Ectodermal cell (in vitro differentiated cells): ENCODE data around the gene SRRM1.
A peak's percentile ranks its signal among the peaks of the same experiment; 100 is the strongest.
"Not testable (repeated sequence)": the region's sequence is repeated elsewhere in the genome, so short reads cannot be mapped to it uniquely, and the experiment has no call there.

Experiments
- H3K27ac ChIP-seq: 2 replicates; pipeline ENCODE4 v1.7.0; 2013; ENCODE audit warnings: mild to moderate bottlenecking, low read depth, low read length; ENCODE audit not compliant: insufficient read depth, poor library complexity, severe bottlenecking
- H3K27me3 ChIP-seq: 2 replicates; pipeline ENCODE4 v1.7.0; 2013; ENCODE audit warnings: mild to moderate bottlenecking, low read length; ENCODE audit not compliant: insufficient read depth, control insufficient read depth, poor library complexity, severe bottlenecking
- H3K36me3 ChIP-seq: one replicate; pipeline ENCODE4 v1.7.0; 2013; ENCODE audit warnings: low read length; ENCODE audit not compliant: control insufficient read depth, insufficient read depth
- H3K4me1 ChIP-seq: one replicate; pipeline ENCODE4 v1.7.0; 2013; ENCODE audit warnings: low read length; ENCODE audit not compliant: control insufficient read depth, insufficient read depth
- H3K4me3 ChIP-seq: 2 replicates; pipeline ENCODE4 v1.7.0; 2013; ENCODE audit warnings: low read depth, low read length, control low read depth; ENCODE audit not compliant: insufficient read depth
- H3K9me3 ChIP-seq: 2 replicates; pipeline ENCODE4 v1.7.0; 2013; ENCODE audit warnings: mild to moderate bottlenecking, low read length, moderate library complexity; ENCODE audit not compliant: control insufficient read depth
- WGBS, 2 experiments: methylation state at CpG; one replicate each; pipeline ENCODE4 v1.1.7; 2013; ENCODE audit warnings: missing lambda C conversion rate in 2 of 2; 5-methylcytosine and 5-hydroxymethylcytosine counted together

SRRM1 gene

DNA sequence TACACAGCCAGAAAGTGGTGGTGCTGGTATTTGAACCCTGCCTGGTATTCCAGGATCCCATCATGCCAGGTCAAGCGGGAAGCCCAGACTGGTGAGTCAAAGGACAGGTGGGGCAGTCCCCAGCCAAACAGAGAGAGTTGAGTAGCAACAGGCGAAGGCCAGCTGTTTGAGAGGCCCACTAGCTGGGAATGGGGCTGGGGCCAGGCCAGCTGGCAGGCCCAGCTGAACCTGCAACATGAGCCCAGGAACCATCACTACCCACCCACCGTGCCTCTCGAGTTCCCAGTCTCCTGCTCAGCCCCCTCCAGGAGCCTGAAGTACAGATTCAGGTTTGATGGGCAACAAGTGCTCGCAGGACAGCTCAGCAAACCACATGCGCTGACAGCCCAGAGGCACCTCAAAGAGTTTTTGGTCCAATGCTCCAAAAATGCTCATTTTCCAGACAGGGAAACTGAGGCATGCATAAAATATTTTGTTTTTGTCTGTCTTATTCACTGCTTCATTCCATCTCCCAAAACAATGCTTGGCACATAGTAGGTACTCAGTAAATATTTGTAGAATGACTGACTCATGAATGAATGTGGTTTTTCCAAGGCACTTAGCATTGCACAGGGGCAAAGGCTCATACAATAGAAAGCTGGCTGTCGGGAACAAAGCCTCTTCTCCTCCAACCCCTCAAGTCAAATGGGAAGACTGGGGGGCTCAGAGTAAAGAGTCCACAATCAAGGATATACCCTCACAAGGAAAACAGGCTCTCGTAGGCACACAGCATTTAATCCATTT is 59.6 kb downstream of the SRRM1 start:
- peaks cover 7% of the 10 kb centered on the region for H3K4me1 ChIP-seq
- H3K36me3 ChIP-seq: no peaks in the 10 kb centered on the region
- H3K27me3 ChIP-seq: no peaks in the 10 kb centered on the region
- H3K9me3 ChIP-seq: no peaks in the 10 kb centered on the region
- whole genome bisulfite sequencing, 2 experiments: 82 to 86% methylated on average over 8 of the region's 8 CpGs
- H3K4me3 ChIP-seq: no peak overlapping the region
- H3K27ac ChIP-seq: no peak overlapping the region

DNA sequence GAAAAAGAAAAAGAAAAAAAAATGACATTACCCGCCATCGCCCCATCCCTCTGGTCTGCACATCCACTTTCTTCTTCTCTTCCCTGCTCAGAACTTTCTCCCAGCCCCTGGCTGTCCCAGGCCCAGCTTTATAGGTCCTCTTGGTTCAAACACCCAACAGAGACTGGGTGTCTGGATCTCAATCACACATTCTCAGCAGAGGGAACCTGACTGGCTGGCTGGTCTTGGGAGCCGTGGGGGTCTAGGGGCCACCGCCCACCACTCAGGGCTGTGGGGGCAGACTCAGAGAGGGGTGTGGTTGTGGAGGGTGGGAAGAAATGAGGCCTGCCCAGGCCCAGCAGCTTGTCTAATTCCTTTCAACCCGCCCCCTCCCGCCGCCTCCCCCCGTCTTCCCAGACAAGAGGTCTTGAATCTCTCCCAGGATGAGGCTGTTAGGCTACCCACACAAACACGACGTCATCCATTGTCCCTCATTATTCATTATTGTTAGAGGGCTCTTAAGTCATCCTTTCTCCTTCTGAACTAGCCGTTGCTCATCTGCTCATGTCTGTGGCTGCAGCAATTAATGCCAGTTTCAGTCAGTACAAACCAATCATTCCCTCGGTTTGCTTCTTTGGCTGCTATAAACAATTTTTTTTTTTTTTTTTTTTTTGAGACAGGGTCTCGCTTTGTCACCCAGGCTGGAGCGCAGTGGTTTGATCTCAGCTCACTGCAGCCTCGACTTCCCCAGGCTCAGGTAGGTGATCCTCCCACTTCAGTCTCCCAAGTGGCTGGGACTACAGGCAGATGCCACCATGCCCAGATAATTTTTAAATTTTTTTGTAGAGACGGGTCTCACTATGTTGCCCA is 61.5 kb downstream of the SRRM1 start:
- peaks cover 7% of the 10 kb centered on the region for H3K4me1 ChIP-seq
- H3K27ac ChIP-seq: peak overlapping the region; percentile 73
- no peaks in the 10 kb centered on the region for H3K9me3 ChIP-seq
- H3K4me3 ChIP-seq: no peak overlapping the region
- 54 to 61% methylated on average over 13 to 16 of the region's 16 CpGs for WGBS, 2 experiments
- H3K27me3 ChIP-seq: no peaks in the 10 kb centered on the region
- no peaks in the 10 kb centered on the region for H3K36me3 ChIP-seq

DNA sequence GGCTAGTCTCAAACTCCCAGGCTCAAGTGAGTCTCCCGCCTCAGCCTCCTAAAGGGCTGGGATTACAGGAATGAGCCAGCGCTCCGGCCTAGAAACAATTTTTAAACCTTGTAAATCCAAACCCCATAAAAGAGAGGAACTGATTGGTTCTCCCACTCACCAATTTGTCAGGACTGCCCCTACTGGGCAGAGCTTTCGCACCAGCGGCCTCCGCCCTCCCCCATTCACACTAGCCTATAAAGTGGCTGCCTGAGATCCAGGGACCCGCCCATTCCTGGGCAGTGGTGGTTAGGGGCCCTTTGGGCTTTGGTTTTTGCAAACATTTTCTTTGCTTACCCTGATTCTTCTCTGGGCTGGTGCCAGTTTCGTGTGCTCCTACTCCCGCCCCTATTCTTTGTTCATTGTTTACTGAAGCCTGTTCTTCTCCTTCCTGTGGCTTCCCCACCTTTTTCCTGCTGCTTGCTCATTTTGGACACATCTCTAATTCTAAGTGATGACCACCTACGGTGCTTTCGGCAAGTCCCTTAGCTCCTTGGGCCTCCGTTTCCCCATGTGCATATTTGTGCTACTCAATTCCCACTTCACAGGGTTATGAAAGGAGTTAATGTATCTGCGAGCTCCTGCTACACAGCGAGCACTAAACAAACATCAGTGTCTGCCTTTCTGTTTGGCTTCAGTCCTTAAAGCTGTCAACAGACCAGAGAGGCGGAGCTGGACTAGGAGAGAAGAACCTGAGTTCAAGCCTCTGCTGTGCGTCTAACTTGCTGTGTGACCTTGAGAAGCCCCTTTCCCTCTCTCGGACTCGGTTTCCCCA is 62.4 kb downstream of the SRRM1 start:
- 43 to 48% methylated on average over 18 of the region's 18 CpGs for WGBS, 2 experiments
- no peak overlapping the region for H3K4me3 ChIP-seq
- H3K36me3 ChIP-seq: no peaks in the 10 kb centered on the region
- no peaks in the 10 kb centered on the region for H3K9me3 ChIP-seq
- peaks cover 7% of the 10 kb centered on the region for H3K4me1 ChIP-seq
- peak overlapping the region; percentile 73 for H3K27ac ChIP-seq
- H3K27me3 ChIP-seq: no peaks in the 10 kb centered on the region

DNA sequence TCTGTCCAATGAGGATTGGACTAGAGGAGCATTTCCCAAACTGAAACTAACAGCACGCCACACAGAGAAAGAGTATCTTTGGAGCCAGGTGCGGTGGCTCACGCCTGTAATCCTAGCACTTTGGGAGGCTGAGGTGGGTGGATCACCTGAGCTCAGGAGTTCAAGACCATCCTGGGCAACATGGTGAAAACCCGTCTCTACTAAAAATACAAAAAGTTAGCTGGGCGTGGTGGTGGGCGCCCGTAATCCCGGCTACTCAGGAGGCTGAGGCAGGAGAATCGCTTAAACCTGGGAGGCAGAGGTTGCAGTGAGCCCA is 62.9 kb downstream of the SRRM1 start:
- H3K27me3 ChIP-seq, H3K9me3 ChIP-seq, H3K4me3 ChIP-seq, H3K27ac ChIP-seq, H3K36me3 ChIP-seq, H3K4me1 ChIP-seq: not testable (repeated sequence)
- 95% methylated on average over 9 of the region's 9 CpGs for WGBS, 2 experiments

DNA sequence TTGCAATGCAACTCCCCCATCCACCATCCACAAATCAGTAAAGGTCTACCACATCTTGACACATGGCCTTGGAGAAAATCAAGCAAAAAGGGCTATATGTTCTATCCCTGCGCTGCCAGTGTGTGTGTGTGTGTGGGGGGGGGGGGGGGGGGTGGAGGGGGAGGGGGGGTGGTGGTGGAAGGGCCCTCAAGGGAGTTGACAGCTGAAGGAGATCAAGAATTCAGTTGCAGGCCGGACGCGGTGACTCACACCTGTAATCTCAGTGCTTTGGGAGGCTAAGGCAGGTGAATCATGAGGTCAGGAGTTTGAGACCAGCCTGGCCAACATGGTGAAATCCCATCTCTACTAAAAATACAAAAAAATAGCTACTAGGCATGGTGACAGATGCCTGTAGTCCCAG is 64.6 kb downstream of the SRRM1 start:
- Histone ChIP-seq H3K36me3 (no peaks in the 10 kb centered on the region), H3K27me3 (no peaks in the 10 kb centered on the region), H3K9me3 (no peaks in the 10 kb centered on the region), H3K27ac (no peak overlapping the region), H3K4me3 (no peak overlapping the region), H3K4me1 (peaks cover 7% of the 10 kb centered on the region)
- 86 to 92% methylated on average over 3 of the region's 4 CpGs for WGBS, 2 experiments

DNA sequence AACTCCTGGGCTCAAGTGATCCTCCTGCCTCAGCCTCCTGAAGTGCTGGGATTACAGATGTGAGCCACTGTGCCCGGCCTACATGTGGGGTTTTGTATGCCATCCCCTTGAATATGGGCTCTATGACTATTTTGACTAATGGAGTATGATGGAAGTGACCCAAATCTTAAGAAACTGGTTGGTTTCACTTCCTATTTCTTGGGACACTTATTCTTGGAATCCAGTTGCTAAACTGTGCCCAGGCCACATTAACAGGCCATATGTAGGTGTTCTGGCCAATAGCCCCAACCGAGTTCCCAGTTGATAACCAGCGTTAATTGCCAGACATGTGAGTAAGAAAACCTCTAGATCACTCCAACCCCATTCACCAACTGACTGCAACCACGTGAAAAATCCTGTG is 65.8 kb downstream of the SRRM1 start:
- Histone ChIP-seq H3K4me3 (no peak overlapping the region), H3K27ac (no peak overlapping the region), H3K36me3 (no peaks in the 10 kb centered on the region), H3K27me3 (no peaks in the 10 kb centered on the region), H3K9me3 (no peaks in the 10 kb centered on the region), H3K4me1 (peaks cover 7% of the 10 kb centered on the region)
- 89 to 91% methylated on average over 3 to 4 of the region's 4 CpGs for WGBS, 2 experiments

DNA sequence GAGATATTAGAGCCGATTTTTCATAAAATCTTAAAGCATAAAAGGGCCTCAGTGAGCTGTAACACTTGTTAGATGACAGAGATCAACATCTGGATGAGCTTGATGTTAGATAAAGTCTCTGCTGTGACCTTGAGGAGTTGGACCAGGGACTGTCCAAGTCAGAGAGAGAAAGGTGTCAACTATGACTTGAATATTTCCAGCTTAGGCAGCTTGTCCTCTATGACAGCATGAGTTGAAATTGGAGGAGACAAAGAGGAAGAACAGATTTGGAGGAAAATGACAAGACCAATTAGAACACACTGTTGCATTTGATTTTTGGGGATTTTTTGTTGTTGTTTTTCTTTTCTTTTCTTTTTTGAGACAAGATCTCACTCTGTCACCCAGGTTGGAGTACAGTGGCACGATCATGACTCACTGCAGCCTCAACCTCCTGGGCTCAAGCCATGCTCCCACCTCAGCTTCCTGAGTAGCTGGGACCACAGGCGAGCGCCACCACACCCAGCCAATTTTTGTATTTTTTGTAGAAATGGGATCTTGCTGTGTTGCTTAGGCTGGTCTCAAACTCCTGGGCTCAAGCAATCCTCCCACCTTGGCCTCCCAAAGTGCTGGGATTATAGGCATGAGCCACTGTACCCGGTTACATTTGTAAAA is 66.8 kb downstream of the SRRM1 start:
- Histone ChIP-seq H3K4me1 (peaks cover 7% of the 10 kb centered on the region), H3K27me3 (no peaks in the 10 kb centered on the region), H3K36me3 (no peaks in the 10 kb centered on the region), H3K27ac (no peak overlapping the region), H3K4me3 (no peak overlapping the region), H3K9me3 (no peaks in the 10 kb centered on the region)
- WGBS, 2 experiments: 88 to 92% methylated on average over 5 of the region's 5 CpGs

DNA sequence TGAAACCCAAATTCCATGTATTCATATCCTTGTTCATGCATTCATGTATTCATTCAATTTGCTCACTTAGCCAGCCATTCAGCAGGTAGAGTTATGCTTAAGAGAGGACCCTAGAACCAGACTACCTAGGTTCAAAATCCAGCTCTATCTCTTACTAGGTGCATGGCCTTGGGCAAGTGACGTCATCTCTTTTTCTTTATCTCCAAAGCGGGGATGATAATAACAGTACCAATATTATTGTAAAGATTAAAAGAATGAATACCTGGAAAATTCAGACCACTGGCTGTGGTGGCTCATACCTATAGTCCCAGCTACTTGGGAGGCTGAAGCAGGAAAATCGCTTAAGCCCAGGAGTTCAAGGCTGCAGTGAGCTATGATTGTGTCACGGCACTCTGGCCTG is 68.2 kb downstream of the SRRM1 start:
- WGBS, 2 experiments: 87 to 92% methylated on average over 3 to 4 of the region's 4 CpGs
- no peaks in the 10 kb centered on the region for H3K4me1 ChIP-seq

DNA sequence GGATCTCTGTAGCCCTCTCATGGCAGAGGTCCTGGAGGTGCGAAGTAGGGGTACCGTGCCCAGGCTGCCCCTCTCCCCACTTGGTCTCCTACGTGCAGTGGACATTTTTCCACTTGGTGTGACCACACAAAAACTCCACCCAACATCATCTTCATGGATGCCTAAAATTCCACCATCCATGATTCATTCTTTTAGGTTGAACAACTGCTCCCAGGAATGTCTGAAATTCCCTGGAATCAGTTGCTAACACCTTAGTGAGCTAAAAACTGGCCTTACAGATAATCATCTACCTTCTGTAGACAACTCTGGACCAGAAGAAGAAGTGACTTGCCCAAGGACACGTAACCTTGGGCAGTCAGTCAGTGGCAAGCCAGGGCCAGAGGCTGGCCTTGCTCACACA is 70.1 kb downstream of the SRRM1 start:
- H3K27me3 ChIP-seq: no peaks in the 10 kb centered on the region
- no peaks in the 10 kb centered on the region for H3K4me1 ChIP-seq
- no peak overlapping the region for H3K27ac ChIP-seq
- no peaks in the 10 kb centered on the region for H3K36me3 ChIP-seq
- 92 to 96% methylated on average over 4 of the region's 4 CpGs for WGBS, 2 experiments
- no peaks in the 10 kb centered on the region for H3K9me3 ChIP-seq
- no peak overlapping the region for H3K4me3 ChIP-seq

More for the DNA sequence above, 68.2 kb downstream of the SRRM1 start:
- Histone ChIP-seq H3K27ac (no peak overlapping the region), H3K27me3 (no peaks in the 10 kb centered on the region), H3K9me3 (no peaks in the 10 kb centered on the region), H3K36me3 (no peaks in the 10 kb centered on the region), H3K4me3 (no peak overlapping the region)
